Measurements from ENCODE around the gene KIN. TPM values are rescaled to one million over a fixed set of nuclear protein-coding genes. Genes with fewer than 3 reads are reported as not detected.
"Not testable (repeated sequence)": the region's sequence is repeated elsewhere in the genome, so short reads cannot be mapped to it uniquely, and the experiment has no call there.

Gene KIN
- total RNA-seq, 4 donors from 2014 or later = 7.1 to 12.8 (median 10.4) TPM

DNA sequence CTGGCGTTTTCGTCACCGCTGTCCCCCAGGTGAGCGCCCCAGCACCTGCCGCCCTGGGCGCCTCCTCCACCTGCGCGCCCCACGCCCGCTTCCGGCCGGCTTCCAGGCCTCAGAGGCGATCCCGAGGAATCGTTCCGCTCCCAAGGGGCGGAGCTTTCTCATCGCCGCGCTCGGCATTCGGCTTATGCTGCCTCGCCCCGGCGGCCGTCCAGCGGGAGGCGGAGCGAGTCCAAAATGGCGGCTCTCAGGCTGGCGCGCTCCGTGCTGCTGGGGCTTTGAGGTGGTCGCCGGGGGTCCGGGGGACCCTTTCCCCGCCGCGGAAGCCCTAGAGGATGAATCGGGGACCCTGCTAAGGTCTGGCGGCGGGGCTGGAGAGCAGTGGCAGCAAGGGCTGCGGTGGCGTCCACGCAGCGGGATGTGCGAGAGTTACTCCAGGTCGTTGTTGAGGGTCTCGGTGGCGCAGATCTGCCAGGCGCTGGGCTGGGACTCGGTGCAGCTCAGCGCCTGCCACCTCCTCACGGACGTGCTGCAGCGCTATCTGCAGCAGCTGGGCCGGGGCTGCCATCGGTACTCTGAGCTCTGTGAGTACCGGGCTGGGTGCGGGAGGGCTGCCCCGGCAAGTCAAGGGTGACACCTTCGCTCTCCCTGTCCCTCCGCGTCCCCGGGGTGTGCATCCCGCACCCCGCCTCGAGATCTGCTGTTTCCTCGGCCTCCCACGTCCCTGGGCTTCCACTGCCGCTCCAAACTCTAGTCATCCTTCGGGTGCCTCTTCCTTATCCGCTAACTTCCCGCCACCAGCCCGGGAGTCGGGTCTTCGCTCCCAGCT lies 30.7 kb upstream of the KIN start, which contains the start of gene TAF3:
TAF3 (plus strand) TSS at position 211 of the 826 bp plus-strand sequence; CDS start at position 416, 205 bp downstream.
- TF ChIP-seq, protein P1, sequence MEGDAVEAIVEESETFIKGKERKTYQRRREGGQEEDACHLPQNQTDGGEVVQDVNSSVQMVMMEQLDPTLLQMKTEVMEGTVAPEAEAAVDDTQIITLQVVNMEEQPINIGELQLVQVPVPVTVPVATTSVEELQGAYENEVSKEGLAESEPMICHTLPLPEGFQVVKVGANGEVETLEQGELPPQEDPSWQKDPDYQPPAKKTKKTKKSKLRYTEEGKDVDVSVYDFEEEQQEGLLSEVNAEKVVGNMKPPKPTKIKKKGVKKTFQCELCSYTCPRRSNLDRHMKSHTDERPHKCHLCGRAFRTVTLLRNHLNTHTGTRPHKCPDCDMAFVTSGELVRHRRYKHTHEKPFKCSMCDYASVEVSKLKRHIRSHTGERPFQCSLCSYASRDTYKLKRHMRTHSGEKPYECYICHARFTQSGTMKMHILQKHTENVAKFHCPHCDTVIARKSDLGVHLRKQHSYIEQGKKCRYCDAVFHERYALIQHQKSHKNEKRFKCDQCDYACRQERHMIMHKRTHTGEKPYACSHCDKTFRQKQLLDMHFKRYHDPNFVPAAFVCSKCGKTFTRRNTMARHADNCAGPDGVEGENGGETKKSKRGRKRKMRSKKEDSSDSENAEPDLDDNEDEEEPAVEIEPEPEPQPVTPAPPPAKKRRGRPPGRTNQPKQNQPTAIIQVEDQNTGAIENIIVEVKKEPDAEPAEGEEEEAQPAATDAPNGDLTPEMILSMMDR (IDR thresholded peaks at IDR 0.05) = peak in 1 of 4 experiments; percentile 26
- TF ChIP-seq EP300 (IDR thresholded peaks at IDR 0.05) (no peak), POLR2AphosphoS5 (IDR thresholded peaks at IDR 0.05) (peak; percentile 72), POLR2A (IDR thresholded peaks at IDR 0.05) (peak in 1 of 2 donors; percentile 61)
- Histone ChIP-seq H3K9me3 (no peaks in the 10 kb centered on the region), H3K27ac (peak within 1 kb of the TSS; percentile 41 to 83 (median 70)), H3K36me3 (peaks cover 0 to 12% of the 10 kb centered on the region in 2 donors), H3K27me3 (no peaks in the 10 kb centered on the region), H3K4me1 (peaks cover 0 to 31% (median 3%) of the 10 kb centered on the region in 3 donors), H3K4me3 (peak within 1 kb of the TSS; percentile 84 to 93)
- ATAC-seq = peak; percentile 92
- 0% methylated on average over 6 to 35 of the region's 77 CpGs for WGBS, 2 donors (ENCODE audit: low coverage in 1 of 2)

DNA sequence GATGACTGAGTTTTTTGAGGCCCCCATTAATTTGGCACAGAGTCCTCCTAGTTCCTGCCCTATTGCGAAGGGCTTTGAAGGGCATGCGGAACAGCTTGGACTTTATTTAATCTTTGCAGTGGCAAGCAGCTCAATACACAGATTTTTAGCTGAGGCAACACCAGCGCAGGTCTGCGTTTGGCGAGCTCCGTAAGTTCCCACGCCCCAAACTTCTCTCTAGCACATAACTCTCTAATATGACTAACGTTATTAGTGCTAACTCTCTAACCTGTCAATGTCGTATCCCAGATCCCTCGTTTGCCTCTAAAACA lies 30.1 kb upstream of the KIN start:
- peaks cover 0 to 31% (median 3%) of the 10 kb centered on the region in 3 donors for H3K4me1 ChIP-seq
- no peak for ATAC-seq
- H3K36me3 ChIP-seq = peaks cover 0 to 9% of the 10 kb centered on the region in 2 donors
- no peaks in the 10 kb centered on the region for H3K9me3 ChIP-seq
- 0 to 2% methylated on average over 7 to 9 of the region's 10 CpGs for WGBS, 2 donors (ENCODE audit: low coverage in 1 of 2)
- H3K27me3 ChIP-seq = no peaks in the 10 kb centered on the region
- peak overlapping the region in 3 of 4 donors; percentile 61 to 83 (median 80) for H3K27ac ChIP-seq
- H3K4me3 ChIP-seq = peak overlapping the region; percentile 84 to 93
- no peak for TF ChIP-seq POLR2A (IDR thresholded peaks at IDR 0.05)

DNA sequence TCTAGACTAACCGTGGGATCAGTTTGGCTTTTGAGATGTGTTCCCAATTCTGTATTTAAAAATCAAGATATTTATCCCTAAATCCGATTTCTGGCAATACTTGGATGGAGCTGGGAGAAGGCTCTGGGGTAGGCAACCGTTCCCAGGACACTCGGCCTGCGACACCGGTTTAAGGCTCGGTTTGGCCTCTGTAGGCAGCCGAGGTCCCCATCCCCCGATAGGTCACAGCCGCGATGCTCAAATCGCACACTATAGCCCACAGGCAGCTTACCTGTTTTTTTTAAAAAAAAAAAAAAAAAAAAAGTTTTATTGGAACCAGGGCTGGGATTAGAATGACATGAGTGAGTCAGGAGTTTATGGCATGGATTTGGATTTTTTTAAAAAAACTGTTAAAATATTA lies 29.8 kb upstream of the KIN start:
- no peak overlapping the region for H3K27ac ChIP-seq
- TF ChIP-seq EP300 (IDR thresholded peaks at IDR 0.05) (no peak), POLR2A (IDR thresholded peaks at IDR 0.05) (no peak), POLR2AphosphoS5 (IDR thresholded peaks at IDR 0.05) (no peak)
- TF ChIP-seq, protein P1 (IDR thresholded peaks at IDR 0.05) = no peak

DNA sequence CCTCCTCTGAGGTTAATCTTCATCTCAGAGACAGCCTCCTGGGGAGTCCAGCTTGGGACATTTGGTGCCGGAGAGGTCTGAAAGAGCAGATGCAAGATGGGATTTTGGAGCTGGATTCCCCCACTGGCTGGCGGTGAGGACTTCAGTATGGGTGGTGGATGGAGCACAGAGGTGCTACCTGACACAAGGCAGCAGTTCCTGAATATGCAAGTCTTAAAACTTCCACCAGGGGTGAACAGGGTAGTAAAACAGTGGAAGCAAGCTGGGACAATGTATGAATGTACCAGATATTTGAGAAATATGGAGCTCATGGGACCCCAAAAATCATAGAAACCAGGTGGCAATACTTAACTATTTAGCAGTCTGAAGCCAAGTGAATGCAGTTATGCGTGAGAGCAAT lies 25.7 kb upstream of the KIN start:
- H3K27me3 ChIP-seq = no peaks in the 10 kb centered on the region
- H3K36me3 ChIP-seq = peaks cover 0 to 8% of the 10 kb centered on the region in 2 donors
- H3K9me3 ChIP-seq = no peaks in the 10 kb centered on the region
- TF ChIP-seq POLR2AphosphoS5 (IDR thresholded peaks at IDR 0.05) = no peak
- TF ChIP-seq, protein P1 (IDR thresholded peaks at IDR 0.05) = no peak
- no peak for TF ChIP-seq POLR2A (IDR thresholded peaks at IDR 0.05)
- TF ChIP-seq EP300 (IDR thresholded peaks at IDR 0.05) = no peak
- ATAC-seq = no peak
- H3K4me3 ChIP-seq = no peak overlapping the region
- peaks cover 0 to 12% (median 0%) of the 10 kb centered on the region in 3 donors for H3K4me1 ChIP-seq
- no peak overlapping the region for H3K27ac ChIP-seq
- 80 to 86% methylated on average over 1 to 2 of the region's 3 CpGs for WGBS, 2 donors (ENCODE audit: low coverage in 1 of 2)

More for the DNA sequence above, 29.8 kb upstream of the KIN start:
- ATAC-seq = no peak
- 8 to 25% methylated on average over 5 to 9 of the region's 12 CpGs for WGBS, 2 donors (ENCODE audit: low coverage in 1 of 2)
- peak overlapping the region; percentile 84 to 93 for H3K4me3 ChIP-seq
- no peaks in the 10 kb centered on the region for H3K27me3 ChIP-seq
- peaks cover 0 to 6% of the 10 kb centered on the region in 2 donors for H3K36me3 ChIP-seq
- no peaks in the 10 kb centered on the region for H3K9me3 ChIP-seq
- H3K4me1 ChIP-seq = peaks cover 0 to 31% (median 3%) of the 10 kb centered on the region in 3 donors

DNA sequence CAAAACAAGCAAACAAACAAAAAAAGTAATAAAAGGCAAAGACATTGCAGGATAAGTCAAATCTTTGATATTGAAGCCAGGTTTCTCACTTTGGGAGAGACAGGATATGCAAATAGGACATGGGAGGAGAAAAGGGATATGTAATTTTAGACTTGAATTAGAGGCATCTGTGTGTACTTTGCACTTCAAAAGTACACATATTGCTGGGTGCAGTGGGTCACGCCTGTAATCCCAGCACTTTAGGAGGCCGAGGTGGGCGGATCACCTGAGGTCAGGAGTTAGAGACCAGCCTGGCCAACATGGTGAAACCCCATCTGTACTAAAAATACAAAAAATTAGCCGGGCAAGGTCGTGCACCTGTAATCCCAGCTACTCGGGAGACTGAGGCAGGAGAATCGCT lies 23.9 kb upstream of the KIN start:
- peaks cover 0 to 24% of the 10 kb centered on the region in 2 donors for H3K36me3 ChIP-seq
- H3K4me1 ChIP-seq, H3K4me3 ChIP-seq, H3K27me3 ChIP-seq, H3K9me3 ChIP-seq, H3K27ac ChIP-seq, ATAC-seq: not testable (repeated sequence)
- 53 to 60% methylated on average over 3 to 6 of the region's 7 CpGs for WGBS, 2 donors (ENCODE audit: low coverage in 1 of 2)

DNA sequence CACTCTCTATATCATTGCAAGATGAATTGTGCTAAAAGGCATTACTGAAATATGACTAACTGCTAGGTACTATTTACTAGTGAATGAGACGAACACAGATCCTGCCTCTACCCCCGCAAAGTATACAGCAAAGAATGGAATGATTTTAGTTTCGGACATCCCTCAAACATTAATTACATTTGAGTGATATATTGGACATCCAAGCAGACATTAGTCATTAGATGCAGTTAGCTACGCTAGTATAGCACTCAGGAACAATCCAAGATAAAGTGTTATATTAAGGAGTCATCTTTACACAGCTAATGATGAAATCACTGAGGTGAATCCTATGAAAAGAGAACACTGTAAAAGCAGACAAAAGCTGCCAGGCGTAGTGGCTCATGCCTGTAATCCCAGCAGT lies 23.2 kb upstream of the KIN start:
- Histone ChIP-seq H3K27ac (no peak overlapping the region), H3K4me3 (no peak overlapping the region), H3K36me3 (peaks cover 0 to 29% of the 10 kb centered on the region in 2 donors), H3K4me1 (no peaks in the 10 kb centered on the region), H3K9me3 (no peaks in the 10 kb centered on the region), H3K27me3 (no peaks in the 10 kb centered on the region)
- TF ChIP-seq POLR2AphosphoS5 (IDR thresholded peaks at IDR 0.05) (no peak), POLR2A (IDR thresholded peaks at IDR 0.05) (no peak), EP300 (IDR thresholded peaks at IDR 0.05) (no peak)
- TF ChIP-seq, protein P1 (IDR thresholded peaks at IDR 0.05) = no peak
- WGBS, 2 donors (ENCODE audit: low coverage in 1 of 2) = 81 to 88% methylated on average over 4 to 5 of the region's 5 CpGs
- no peak for ATAC-seq

Measured in gastroesophageal sphincter (tissue), 4 donors.